HepG2 (cell line): ENCODE results near the gene PPP1R27. TPM values are rescaled to one million over a fixed set of nuclear protein-coding genes. Genes with fewer than 3 reads are reported as not detected.

Experiments used
- CBX1 ChIP-seq: IDR thresholded peaks from one replicate; pipeline ENCODE4 v1.6.1; 2016; ENCODE audit warnings: antibody characterized with exemption, low read depth
- CSRNP1 ChIP-seq: sonication (generic); formaldehyde crosslinking; IDR thresholded peaks from 2 replicates; pipeline ENCODE4 v1.8.1; 2023; ENCODE audit warnings: mild to moderate bottlenecking, missing genetic modification reagents
- DBP ChIP-seq: sonication (generic); formaldehyde crosslinking; IDR thresholded peaks from 2 replicates; pipeline ENCODE4 v1.4.0; 2020; ENCODE audit warnings: missing genetic modification reagents; ENCODE audit errors: not compliant biosample characterization
- MAFF ChIP-seq: IDR thresholded peaks from 2 replicates; pipeline ENCODE4 v1.6.1; 2011; ENCODE audit warnings: low read depth, low read length, improper control_type of control experiment
- MIER3 ChIP-seq: IDR thresholded peaks from 2 replicates; pipeline ENCODE4 v1.6.1; 2016; ENCODE audit warnings: missing compliant biosample characterization, borderline replicate concordance
- PHF8 ChIP-seq: sonication (generic); formaldehyde crosslinking; IDR thresholded peaks from 2 replicates; pipeline ENCODE4 v1.5.0; 2020; ENCODE audit warnings: missing genetic modification reagents
- RBM22 ChIP-seq: fragments of 200-400 bp; formaldehyde crosslinking; optimal IDR thresholded peaks from 2 replicates; pipeline ENCODE3; 2017; ENCODE audit warnings: mild to moderate bottlenecking, low read length, moderate library complexity
- TFAP4 ChIP-seq: sonication (generic); IDR thresholded peaks from 2 replicates; pipeline ENCODE4 v1.6.1; 2016; ENCODE audit warnings: low read depth, borderline replicate concordance
- ZMAT3 ChIP-seq: sonication (generic); formaldehyde crosslinking; conservative IDR thresholded peaks from 2 replicates; pipeline ENCODE4 v1.7.0; 2021; ENCODE audit warnings: missing genetic modification reagents
- ZNF407 ChIP-seq: sonication (generic); formaldehyde crosslinking; IDR thresholded peaks from one replicate; pipeline ENCODE4 v1.5.1; 2020; ENCODE audit warnings: mild to moderate bottlenecking, missing genetic modification reagents; ENCODE audit errors: not compliant biosample characterization
- ZNF564 ChIP-seq: sonication (generic); formaldehyde crosslinking; IDR thresholded peaks from 2 replicates; pipeline ENCODE4 v1.8.1; 2023; ENCODE audit warnings: mild to moderate bottlenecking, missing genetic modification reagents
- ZNF589 ChIP-seq: sonication (generic); formaldehyde crosslinking; conservative IDR thresholded peaks from 2 replicates; pipeline ENCODE4 v1.8.0; 2022; ENCODE audit warnings: mild to moderate bottlenecking, moderate library complexity, missing genetic modification reagents
- ZSCAN25 ChIP-seq: sonication (generic); formaldehyde crosslinking; IDR thresholded peaks from 2 replicates; pipeline ENCODE4 v1.8.0; 2022; ENCODE audit warnings: mild to moderate bottlenecking, missing genetic modification reagents
- ZZZ3 ChIP-seq: sonication (generic); formaldehyde crosslinking; IDR thresholded peaks from 2 replicates; pipeline ENCODE4 v1.4.0; 2020; ENCODE audit warnings: missing genetic modification reagents, mild to moderate bottlenecking, borderline replicate concordance
- polyA plus RNA-seq, 8 experiments: library from polyadenylated mRNA; depleted of rRNA in 3 of 8; stranded (reverse) in 7 of 8; unstranded in 1 of 8; fragments of >200 nt; fragmentation: Illumina TruSeq in 4 of 8; extraction: Trizol in 4 of 8; gene quantifications; 2 replicates each; pipeline versions ENCODE4 v1.2.1 to v1.2.3, GENCODE V29; 2011 to 2016; ENCODE audit warnings: low read depth in 4 of 8, missing spikeins in 1 of 8, mixed read lengths in 1 of 8; ENCODE audit not compliant: insufficient read depth in 1 of 8
- total RNA-seq, 5 experiments: library from RNA; depleted of rRNA; stranded (reverse); fragments of >200 nt; fragmentation: Illumina TruSeq; extraction: Trizol; gene quantifications; 2 replicates each; pipeline ENCODE4 v1.2.3, GENCODE V29; 2016; ENCODE audit warnings: low read depth in 1 of 5

Gene PPP1R27
- total and polyA plus RNA-seq, 2 of the 13 experiments (the other 11 are each of a cell fraction or from before 2014, with no cell fraction given) = 0.17 to 1.00 TPM

GRCh38 chr17:81821603-81822311 lies 13.1 kb downstream of the PPP1R27 start (continued):
- TF ChIP-seq DBP (peak; percentile 46), ZNF564 (peak; percentile 51; the same call in 1 of the 2 replicates), CSRNP1 (CRISPR knock-in tag) (no peak), RBM22 (peak; percentile 70), MAFF (no peak), CBX1 (no peak), MIER3 (peak; percentile 21; the same call in 1 of the 2 replicates), ZNF407 (CRISPR knock-in tag) (no peak), PHF8 (peak; percentile 33; the same call in 1 of the 2 replicates), TFAP4 (peak; percentile 46; the same call in 1 of the 2 replicates), ZSCAN25 (CRISPR knock-in tag) (peak; percentile 91), ZZZ3 (CRISPR knock-in tag) (no peak), ZMAT3 (CRISPR knock-in tag) (no peak), ZNF589 (no peak)
